ENCODE measurements around the gene MDFI.

MDFI gene

DNA sequence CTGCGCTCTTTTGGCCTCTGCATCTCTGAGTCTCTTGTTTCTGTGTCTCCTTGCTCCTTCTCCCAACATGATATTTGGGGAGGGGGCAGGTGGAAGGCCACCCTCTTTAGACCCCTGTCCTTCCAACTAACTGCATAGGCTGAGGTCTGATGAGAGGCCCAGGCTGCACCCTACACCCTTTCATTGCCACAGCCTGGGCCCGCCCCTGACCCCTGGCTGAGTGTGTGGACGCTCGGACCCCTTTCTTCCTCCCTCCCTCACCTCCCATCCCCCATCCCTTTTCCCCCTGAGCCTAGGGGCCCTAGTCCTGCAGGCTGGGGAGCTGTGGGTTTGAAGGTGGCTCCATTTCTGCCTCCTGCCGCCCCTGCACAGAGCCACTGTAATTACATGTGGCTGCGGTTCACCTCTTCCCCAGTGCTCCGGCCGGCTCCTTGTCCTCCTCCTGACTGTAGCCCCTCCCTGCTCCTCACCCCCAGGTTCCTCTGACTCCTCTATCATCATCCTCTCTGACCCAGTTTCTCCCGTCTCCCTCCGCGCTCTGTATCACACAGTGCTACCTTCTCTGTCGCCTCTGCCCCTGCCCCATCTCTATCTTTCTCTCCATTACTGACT lies 6.8 kb downstream of the MDFI start:
- no peak overlapping the region for H3K27ac ChIP-seq
- TF ChIP-seq ZFX (IDR thresholded peaks at IDR 0.05; ENCODE audit: borderline replicate concordance): no peak
- TF ChIP-seq, protein P1, sequence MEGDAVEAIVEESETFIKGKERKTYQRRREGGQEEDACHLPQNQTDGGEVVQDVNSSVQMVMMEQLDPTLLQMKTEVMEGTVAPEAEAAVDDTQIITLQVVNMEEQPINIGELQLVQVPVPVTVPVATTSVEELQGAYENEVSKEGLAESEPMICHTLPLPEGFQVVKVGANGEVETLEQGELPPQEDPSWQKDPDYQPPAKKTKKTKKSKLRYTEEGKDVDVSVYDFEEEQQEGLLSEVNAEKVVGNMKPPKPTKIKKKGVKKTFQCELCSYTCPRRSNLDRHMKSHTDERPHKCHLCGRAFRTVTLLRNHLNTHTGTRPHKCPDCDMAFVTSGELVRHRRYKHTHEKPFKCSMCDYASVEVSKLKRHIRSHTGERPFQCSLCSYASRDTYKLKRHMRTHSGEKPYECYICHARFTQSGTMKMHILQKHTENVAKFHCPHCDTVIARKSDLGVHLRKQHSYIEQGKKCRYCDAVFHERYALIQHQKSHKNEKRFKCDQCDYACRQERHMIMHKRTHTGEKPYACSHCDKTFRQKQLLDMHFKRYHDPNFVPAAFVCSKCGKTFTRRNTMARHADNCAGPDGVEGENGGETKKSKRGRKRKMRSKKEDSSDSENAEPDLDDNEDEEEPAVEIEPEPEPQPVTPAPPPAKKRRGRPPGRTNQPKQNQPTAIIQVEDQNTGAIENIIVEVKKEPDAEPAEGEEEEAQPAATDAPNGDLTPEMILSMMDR (IDR thresholded peaks at IDR 0.05): no peak

- H3K27ac ChIP-seq: no peak overlapping the region
- TF ChIP-seq, protein P1 (IDR thresholded peaks at IDR 0.05): no peak
- no peak for TF ChIP-seq ZFX (IDR thresholded peaks at IDR 0.05; ENCODE audit: borderline replicate concordance)
Measured at GRCh38 chr6:41646026-41646795, 7.9 kb downstream of the MDFI start.

- no peak overlapping the region for H3K27ac ChIP-seq
- no peak for TF ChIP-seq ZFX (IDR thresholded peaks at IDR 0.05; ENCODE audit: borderline replicate concordance)
- TF ChIP-seq, protein P1 (IDR thresholded peaks at IDR 0.05): no peak
Measured at GRCh38 chr6:41647061-41647511, 8.8 kb downstream of the MDFI start.

GRCh38 chr6:41648070-41648585 lies 9.9 kb downstream of the MDFI start:
- TF ChIP-seq, protein P1 (IDR thresholded peaks at IDR 0.05): no peak
- TF ChIP-seq ZFX (IDR thresholded peaks at IDR 0.05; ENCODE audit: borderline replicate concordance): no peak
- no peak overlapping the region for H3K27ac ChIP-seq

DNA sequence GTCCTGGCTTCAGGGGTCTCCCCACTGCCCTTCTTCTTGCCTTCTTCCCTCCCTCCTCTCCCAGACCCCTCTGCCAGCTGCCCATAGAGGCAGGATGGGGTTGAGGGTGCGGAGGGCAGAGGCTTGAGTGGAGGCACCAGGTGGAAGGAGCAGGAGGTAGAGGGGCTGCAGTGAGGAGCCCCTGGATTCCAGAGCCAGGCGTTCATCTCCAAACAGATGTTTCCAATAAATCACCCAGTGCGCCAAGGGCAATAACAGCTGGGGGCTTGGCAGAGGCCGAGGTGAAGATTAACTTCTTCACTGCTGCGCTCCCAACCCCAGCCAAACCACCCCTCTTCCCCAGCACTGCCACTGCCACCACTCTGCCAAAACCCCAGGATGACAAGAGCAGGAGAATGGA lies 10.7 kb downstream of the MDFI start:
- H3K27ac ChIP-seq: no peak overlapping the region
- TF ChIP-seq ZFX (IDR thresholded peaks at IDR 0.05; ENCODE audit: borderline replicate concordance): no peak
- TF ChIP-seq, protein P1 (IDR thresholded peaks at IDR 0.05): no peak

GRCh38 chr6:41649596-41649995 lies 11.3 kb downstream of the MDFI start:
- TF ChIP-seq, protein P1 (IDR thresholded peaks at IDR 0.05): no peak
- TF ChIP-seq ZFX (IDR thresholded peaks at IDR 0.05; ENCODE audit: borderline replicate concordance): no peak
- H3K27ac ChIP-seq: no peak overlapping the region

DNA sequence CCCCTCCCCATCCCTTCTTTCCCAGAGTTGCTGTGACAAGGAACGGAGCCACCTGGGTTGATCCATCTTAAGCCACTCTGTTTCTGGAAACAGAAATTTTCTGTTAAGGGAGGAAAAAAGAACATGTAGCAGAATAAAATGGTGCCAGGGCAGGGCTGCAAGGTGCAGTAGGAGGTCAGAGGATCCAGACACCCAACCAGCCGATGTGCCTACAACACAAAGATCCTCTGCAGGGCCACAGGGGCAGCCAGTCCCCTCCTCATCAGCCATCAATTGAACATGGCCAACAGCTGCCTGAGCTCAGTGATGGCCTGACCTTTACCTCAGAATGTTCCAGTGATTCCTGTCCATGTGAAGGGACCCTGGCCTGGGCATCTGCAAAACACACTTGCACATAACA lies 11.9 kb downstream of the MDFI start:
- TF ChIP-seq, protein P1 (IDR thresholded peaks at IDR 0.05): no peak
- TF ChIP-seq ZFX (IDR thresholded peaks at IDR 0.05; ENCODE audit: borderline replicate concordance): no peak

More for the DNA sequence above, 11.9 kb downstream of the MDFI start:
- H3K27ac ChIP-seq: no peak overlapping the region
